GM21717 (cell line): ENCODE data around the gene ABCA2.

ENCODE experiments used
- ATAC-seq: cut with Tn5 transposase; IDR thresholded peaks from one replicate; pipeline ENCODE4 v1.9.1; 2021; ENCODE audit warnings: mild to moderate bottlenecking, moderate library complexity; ENCODE audit not compliant: unreplicated experiment

The ABCA2 gene

DNA sequence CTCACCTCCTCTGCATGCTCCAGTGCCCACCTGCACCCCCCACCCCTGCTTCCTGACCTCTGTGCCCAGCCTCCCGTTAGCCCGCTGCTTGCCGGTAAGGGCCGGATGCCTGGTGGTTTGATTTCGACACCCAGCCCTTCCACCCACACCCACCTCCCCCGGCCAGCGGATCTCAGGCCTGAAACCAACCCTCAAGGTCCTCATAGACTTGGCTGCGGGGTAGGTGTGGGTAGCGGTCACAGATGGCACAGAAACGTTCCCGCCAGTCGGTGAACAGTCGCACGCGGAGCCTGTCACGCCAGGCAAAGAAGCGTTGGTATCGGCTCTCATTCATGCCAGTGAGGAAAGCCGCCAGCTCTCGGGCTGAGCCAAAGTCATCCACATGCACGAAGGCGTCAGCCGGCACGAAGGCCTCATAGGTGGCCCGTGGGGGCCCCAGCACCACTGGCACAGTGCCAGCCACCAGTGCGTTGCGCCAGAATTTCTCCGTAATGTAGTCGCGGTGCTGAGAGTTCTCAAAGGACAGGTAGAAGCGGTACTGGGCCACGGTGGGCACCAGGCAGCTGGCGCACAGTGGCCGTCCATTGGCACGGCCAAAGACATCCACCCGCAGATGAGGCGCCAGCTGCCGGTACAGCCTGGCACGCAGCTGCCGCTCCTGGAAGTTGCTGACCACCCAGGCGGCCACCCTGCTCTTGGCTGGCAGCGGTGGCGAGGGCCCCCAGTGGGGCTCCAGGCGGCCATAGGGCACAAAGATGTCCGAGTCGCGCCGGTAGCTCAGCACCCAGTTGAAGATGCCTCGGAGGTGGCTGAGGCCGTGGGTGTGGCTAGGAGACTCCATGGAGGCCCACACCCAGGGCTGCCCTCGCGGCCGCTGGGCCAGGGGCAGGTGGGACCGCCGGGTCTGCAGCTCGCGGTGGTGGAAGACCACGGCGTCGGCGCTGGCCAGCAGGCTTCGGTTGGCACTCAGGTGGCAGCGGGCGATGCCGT, 2.8 kb upstream of the ABCA2 start:
- ATAC-seq: no peak

DNA sequence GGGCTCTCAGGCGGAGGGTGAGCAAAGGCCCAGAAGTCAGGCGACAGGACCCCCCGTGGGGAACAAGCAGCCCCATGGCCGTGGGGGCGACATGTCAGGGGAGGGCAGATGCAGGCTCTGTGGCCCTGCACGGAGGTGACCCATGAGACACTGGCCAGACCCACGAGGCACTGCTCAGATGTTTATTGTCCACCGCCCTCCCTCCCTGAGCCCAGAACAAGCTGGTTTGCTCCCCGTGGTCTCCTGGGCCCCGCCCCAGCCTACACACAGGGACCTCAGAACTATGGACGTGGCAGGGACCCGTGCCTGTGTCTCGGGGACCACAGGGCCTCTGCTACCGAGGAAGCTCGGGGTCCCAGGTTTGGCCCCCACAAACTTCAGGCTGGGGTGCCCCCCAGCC, 2.0 kb upstream of the ABCA2 start:
- ATAC-seq: no peak

DNA sequence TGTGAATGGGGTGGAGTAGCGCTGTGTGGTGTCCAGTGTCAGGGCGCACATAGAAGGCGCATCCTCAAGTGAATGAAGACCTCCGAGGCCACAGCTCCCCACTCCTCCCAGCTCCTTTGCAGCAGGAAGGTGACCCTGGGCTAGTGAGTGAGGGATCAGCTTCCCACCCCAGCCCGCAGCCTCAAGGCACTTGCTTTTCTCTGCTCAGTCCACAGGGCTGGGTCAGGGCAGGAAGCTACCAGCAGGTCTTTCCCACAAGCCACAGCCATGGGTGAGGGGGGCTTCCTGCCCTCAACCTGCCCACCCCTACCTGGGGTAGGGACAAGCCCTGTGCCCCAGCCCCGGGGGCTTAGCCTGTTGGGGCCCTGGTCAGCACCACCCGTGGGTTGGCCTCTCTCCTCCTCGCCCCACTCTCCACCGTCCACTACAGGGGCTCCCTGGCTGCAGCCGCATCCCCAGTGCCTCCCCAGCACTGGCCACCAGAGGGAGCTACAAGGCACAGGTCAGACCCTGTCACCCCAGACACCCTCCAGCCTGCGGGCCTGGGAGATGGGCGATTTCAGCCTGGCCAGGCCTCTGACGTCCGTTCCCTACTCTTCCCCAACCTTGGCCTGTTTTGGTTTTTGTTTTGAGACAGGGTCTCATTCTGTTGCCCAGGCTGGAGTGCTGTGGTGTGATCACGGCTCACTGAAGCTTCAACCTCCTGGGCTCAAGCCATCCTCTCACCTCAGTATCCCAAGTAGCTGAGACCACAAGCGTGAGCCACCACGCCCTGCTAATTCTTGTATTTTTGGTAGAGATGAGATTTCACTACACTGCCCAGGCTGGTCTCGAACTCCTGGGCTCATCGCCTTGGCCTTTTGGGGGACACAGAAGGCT, 1.3 kb upstream of the ABCA2 start:
- ATAC-seq: no peak

DNA sequence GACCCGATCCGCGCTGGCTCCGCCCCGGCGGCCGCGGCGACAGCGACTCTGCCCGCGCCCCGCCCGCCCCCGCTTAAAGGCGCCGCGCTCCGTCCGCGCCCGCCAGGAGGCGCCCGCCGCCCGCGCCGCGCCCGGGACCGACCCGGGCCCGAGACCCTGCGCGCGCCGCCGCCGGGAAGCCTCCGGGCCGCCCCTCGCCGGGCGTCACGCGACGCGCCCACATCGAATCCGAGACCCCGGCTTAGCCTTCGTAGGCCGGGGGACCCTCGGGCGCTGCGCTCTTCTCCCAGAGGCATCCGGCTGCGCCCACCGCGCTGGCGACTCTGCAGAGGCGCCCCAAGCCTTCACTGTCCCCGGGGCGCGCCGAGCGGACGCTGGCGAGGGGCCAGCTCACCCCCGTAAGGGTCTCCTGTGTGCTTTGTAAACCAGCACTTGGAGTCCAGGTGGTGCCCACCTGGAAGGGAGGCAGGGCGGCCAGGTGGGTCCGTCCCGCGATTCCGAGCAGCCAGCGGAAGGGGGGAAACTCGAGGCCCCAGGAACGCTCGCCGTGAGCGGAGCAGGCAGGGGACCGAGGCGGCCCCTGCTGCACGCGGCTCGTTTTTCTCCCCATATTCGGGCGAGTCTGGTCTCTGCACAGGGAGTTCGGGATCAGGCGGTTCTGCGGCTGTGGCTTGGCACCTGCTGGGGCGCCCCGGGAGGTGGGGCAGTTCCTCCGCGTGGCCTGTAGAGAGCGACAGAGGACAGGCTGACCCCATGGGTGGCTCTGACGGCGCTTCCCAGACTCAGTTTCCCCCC, 423 bp upstream of the ABCA2 start:
- no peak for ATAC-seq

DNA sequence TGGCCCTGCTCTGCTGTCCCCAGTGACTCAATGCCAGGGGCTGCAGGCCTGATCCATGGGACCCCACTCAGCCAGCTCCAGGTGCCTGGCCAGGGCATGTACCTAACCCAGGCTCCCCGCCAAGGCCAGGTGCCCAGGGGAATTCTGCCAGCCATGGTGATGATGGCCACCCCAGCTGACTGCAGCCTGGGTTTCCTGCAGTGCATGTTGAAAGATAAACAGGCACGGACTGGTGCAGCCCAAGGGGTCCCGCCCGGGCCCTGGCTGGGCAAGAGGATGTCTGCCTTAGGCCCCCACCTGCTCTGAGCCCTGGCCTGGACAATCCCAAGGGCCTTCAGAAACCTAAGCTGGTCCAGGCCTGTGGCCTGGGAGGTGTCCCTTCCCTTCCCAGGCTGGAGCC, 1.2 kb downstream of the ABCA2 start:
- ATAC-seq: no peak

DNA sequence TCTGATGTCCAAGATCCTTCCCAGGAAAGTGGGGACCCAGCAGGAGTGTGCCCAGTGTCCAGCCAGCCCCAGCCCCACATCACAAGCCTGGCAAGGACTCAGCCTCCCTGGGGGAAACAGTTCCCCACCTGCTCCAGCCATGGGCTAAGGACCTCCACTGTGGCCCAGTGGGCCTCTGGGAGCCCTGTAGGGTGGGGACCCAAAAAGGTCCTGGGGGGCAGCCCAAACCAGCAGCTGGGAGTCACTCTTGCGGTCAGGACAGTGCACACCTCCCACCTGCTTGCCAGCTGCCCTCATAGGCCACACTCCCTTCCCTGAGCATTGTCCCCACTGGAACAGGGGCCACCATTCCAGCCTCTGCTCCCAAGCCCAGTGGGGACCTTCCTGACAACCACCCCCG, 1.7 kb downstream of the ABCA2 start:
- ATAC-seq: no peak

DNA sequence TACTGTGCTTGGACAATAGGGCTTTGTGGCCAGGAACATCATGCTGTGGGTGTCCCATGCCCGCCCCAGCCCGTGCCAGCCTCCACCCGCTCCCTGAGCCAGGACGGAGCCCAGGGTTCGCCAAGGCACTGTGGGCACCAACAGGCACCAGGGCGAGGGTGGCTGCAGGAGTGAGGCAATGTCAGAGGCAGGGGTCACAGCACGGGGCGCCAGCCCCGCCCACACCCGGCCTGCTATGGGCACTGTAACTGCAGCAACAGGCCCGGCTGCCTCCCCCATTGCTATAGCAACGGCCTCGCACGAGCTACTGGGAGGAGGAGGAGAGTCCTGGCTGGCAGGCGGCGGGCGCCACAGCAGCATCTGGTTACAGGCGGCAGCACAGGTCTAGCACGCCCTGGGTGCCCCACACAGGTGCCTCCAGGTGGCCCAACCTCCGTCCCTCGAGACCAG, 2.5 kb downstream of the ABCA2 start:
- ATAC-seq: no peak

DNA sequence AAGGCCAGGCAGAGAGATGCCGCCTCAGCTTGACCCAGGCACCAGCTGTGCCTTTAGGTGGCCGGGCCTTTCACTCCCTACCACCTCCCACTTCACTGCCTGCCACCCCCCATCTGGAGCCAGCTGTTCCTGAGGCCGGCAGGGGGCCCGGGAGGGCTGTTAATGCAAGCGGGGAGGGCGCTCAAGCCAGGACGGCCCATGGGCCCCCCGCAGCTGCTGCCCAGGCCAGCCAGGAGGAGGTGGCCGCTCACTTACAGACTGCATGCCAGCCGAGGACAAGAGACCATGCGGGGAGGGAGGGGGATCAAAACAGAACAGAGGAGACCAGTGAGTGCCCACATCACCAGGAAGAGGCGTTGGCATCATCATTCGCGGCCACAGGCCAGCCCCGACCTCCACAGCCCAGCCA, 4.5 kb downstream of the ABCA2 start:
- no peak for ATAC-seq

DNA sequence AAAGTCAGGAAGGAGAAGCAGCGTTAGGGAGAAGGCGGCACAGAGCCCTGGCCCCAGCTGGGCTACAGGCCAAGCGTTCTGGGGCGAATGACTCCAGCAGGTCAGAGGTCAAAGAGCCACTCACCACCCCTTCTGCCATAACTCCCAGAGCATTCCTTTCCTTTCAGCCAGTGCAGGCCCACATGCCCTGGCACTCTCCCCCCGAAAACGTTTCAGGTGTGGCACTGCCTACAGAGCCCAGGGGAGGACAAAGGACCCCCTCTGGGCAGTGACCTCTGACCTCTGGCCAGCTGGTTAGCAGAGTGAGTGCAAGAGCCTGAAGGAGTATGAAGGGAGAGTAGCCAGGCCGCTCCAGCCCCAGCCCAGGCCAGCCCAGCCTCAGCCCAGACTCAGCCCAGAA, 4.9 kb downstream of the ABCA2 start:
- no peak for ATAC-seq

DNA sequence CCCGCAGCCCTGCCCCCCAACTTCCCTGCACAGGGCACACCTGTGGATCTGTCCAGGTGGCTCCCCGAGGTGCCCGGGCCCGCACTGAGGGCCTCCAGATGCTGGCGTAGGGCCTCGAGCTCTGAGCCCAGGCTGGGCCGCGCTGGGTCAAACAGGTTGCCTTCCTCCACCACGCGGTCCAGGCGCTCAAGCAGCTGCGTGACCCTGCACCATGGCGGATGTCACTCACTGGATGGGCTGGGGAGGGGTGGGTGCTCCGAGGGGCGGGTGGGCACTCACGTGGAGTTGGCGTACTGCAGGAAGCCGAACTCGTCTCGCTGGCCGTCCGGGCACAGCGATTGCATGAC, 5.4 kb downstream of the ABCA2 start:
- no peak for ATAC-seq

DNA sequence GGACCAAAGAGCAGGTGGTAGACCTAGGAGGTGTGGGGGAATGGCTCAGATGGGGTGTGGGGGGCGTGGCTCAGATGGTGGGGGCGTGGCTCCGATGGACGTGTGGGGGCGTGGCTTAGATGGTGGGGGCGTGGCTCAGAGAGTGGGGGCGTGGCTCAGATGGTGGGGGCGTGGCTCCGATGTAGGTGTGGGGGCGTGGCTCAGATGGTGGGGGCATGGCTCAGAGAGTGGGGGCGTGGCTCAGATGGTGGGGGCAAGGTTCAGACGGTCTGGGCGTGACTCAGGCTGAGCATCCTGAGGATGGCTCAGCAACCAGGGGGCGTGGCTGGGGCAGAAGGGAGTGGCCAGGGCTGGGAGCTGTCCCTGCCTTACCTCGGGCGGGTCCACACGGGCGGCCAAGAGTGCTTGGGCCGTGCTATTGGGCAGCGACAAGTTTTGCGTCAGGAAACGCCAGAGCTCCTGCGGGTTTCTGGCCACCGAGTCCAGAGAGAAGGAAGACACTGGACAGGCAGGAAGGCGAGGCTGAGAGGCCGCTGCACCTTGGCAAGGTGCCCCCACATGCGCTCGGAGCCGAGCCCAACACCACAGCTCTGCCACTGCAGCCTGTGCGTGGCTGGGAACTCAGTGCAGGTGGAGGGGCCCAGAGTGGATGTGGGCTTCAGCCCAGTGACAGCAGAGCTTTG, 5.9 kb downstream of the ABCA2 start:
- ATAC-seq: no peak

DNA sequence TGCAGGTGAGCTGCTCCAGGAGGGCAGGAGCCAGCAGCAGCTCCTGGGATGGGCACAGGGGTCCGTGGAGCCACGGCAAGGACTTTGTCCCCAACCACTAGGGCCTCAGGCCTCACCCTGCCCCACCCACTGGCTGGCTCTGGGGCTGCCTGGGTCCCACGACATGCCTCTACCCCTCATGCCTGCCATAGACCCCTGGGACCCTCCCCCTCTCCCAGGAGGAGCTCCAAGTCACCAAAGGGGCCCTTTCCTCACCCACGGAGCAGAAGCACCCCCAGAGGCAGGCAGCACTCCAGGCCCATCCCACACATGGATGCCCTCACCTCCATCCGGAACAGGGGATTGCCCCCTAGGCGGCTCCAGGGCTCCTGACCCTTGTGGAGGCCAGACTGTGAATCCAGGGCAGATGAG, 6.5 kb downstream of the ABCA2 start:
- ATAC-seq: no peak

DNA sequence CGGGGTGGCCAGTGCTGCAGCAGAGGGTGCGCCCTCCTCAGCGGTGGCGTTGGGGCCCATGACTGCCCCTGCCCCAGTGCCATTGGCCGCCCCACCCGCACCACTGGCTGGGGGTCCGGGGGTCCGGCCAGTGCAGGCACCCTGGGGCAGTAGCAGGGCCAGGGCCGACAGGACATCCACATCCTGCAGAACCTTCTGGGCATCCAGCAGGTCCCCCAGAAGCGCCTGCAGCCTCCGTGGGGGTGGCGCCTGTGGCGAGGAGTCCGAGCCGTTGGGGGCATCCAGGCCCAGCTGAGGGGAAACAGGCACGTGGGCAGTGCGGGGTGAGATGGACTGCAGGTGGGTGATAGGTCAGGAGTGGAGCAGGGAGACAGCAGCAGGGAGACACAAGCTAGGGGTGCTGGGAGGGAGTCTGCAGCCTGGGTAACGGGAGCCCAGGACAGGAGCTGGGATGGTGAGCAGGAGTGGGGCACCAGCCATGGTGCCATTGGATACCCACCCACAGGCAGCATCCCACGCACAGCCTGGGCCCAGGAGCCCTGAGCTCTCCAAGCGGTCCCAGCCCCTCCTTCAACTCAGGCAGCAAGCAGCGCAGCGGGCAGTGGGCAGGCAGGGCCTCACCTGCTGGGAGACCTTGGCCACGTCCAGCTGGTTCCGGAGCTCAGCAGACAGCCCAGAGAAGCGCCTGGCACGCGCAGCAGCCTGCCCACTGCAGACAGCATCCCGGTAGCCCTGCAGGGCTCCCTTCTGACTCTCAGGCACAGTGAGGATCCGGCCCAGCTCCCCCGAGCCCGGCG, 7.1 kb downstream of the ABCA2 start:
- ATAC-seq: no peak

DNA sequence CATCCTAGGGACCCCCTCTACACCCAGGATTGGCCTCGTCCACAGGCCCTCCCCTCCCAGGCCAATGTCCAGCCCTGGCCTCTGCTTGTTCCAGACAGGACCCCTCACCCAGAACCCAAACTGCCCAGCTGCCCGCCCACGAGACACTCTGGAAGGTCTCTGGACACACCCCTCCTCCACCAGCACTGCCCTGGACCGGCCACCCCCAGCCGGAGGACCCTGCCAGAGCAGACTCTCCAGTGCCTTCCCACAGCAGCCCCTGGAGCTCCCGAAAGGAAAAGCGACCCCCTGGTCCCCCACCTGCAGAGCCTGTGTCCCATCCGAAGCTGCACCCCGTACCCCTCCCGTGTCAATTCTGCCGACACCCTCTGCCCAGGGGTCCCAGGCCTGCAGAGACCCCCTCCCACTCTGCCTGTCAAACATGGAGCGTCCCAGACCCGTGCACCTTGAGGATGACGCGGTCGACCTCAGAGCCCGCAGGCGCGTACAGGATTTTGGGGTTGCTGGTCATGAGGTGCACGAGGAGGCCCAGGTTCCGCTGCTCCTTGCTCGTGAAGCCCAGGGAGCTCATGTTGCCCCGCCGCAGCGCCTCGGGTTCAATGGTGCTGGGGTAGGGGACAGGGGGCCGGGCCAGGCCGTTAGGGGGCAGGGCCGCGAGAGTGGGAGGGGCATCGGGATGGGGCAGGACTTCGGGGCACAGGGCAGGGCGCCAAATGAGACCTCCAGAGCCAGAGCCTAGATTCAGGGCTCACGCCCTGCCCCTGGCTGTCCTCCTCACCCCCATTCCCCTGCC, 8.0 kb downstream of the ABCA2 start:
- no peak for ATAC-seq

DNA sequence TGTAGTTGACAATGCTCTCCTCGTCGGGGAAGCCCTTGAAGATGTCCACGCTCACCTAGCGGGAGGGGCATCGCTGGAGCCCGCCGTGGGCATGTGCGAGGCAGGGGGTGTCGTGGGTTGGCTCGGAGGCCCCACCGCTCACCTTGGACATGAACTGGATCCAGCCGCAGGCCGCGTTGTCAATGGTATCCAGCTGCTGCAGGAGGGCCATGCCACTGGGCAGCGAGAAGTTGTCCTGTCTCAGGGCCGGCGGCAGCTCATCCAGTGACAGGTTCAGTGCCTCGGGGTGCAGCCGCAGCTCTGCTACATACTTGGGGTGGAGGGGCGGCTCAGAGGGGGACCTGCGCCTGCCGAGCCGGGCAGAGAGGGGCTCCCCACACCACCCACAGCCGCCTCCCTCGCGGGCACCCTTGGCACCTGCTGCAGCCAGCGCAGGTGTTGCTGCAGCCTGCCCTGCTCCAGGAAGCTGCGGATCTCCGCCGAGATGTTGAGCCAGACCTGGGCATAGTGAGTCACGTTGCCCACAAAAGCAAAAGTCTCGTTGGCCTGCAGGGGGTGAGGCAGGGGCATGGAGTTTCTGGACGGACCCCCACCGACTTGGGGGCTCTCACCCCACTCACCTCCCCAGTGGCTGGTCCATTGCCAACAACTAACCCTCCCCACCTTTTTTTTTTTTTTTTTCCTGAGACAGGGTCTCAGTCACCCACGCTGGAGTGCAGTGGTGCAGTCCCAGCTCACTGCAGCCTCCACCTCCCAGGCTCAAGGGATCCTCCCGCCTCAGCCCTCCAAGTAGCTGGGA, 9.1 kb downstream of the ABCA2 start:
- no peak for ATAC-seq

DNA sequence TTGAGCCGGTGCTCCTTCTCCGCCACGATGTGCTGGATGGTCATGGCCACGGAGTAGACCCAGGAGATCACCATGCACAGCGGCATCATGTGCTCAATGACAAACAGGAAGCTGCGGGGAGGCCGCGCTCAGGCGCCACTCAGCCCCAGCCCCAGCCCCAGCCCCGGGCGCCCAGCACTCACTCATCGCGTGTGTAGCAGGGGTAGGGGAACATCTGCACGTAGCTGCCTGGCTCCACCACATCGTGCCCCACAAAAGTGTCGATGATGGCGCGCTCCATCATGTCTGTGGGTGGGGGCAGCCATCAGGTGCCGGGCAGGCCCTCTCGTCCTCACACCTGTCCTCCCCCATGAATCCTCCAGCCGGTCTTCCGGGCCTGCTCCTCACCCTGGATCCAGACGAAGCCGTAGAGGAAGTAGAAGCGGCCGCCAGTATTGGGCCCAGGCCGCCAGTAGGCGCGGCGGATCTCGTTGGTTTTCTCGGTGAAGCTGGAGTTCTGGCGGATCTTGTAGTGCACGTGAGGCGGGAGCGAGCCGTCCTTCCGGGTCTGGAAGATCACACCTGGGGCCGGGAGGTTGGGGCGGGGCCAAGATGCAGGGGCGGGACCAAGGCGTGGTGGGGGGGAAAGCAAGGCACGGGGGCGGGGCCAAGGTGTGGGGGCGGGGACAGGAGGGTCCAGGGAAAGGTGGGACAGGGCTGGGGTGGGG, 10.1 kb downstream of the ABCA2 start:
- ATAC-seq: no peak

DNA sequence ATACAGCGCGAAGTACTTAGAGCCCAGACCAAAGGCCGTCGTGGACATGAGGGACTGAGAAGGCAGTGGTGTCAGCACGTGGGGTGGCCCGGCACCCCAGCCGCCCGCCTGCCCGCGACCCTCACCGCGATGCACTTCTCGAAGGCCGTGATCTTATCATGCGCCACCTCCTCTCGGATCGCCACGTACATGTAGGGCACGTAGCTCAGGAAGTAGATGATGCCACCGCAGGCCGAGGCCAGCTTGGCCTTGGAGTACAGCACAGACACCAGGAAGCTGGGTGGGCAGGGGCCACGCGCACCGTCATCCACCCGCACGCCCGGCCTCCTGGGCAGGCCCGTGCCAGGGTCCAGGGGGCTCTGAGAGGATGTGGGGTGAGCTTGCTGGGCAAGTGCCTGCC, 11.0 kb downstream of the ABCA2 start:
- no peak for ATAC-seq
